ENCODE results near the gene SUGCT. TPM values are rescaled to one million over a fixed set of nuclear protein-coding genes. Genes with fewer than 3 reads are reported as not detected.

Gene SUGCT
- total RNA-seq, 1 experiment from 2014 or later = 5.4 TPM

DNA sequence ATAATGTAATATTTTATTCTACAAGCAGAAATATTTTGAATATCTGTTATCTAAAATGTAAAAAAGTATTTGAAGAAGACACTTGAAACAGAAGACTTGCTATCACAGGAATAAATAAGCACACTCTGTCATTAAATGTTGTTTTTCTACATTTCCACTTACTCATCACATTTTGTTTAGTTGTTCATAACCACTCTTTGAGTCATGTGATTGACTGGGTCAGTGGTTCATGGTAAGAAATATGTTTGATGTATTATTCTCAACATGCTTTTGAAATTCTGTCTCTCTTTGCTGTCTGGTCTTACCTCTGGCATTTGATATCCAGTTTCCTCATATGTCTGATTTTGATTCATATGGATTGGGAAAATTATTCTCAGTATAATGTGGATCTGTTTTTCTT is 171.8 kb downstream of the SUGCT start:
- Histone ChIP-seq H2BK20ac (ENCODE audit: low read depth, low read length, poor library complexity, severe bottlenecking) (no peak overlapping the region), H4K91ac (ENCODE audit: insufficient read length, low read depth, low read length) (no peak overlapping the region), H3K4me1 (ENCODE audit: insufficient read depth, low read length) (no peaks in the 10 kb centered on the region), H2AFZ (ENCODE audit: low read length) (no peak overlapping the region), H3T11ph (ENCODE audit: low read length) (no peak overlapping the region), H2BK15ac (ENCODE audit: low read depth, low read length) (no peak overlapping the region), H3K56ac (ENCODE audit: insufficient read length, low read depth, low read length) (no peak overlapping the region), H4K5ac (ENCODE audit: insufficient read length, low read depth, low read length) (no peak overlapping the region), H3K23me2 (ENCODE audit: insufficient read length, low read depth, low read length, poor library complexity, severe bottlenecking) (no peaks in the 10 kb centered on the region), H2AK5ac (ENCODE audit: insufficient read length, low read length) (no peak overlapping the region), H3K23ac (ENCODE audit: insufficient read length, low read depth, low read length) (no peak overlapping the region), H3K79me2 (ENCODE audit: insufficient read depth, low read length) (no peaks in the 10 kb centered on the region), H3K14ac (ENCODE audit: insufficient read depth, low read length) (no peak overlapping the region), H3K79me1 (ENCODE audit: insufficient read depth, low read depth, low read length, poor library complexity, severe bottlenecking) (no peaks in the 10 kb centered on the region), H2BK5ac (ENCODE audit: insufficient read length, low read length) (no peak overlapping the region), H3K27ac (ENCODE audit: insufficient read length, low read depth, low read length) (no peak overlapping the region), H2BK120ac (ENCODE audit: low read depth, low read length, poor library complexity, severe bottlenecking) (no peak overlapping the region), H4K20me1 (ENCODE audit: control insufficient read depth, insufficient read depth, insufficient read length) (no peaks in the 10 kb centered on the region), H3K18ac (ENCODE audit: insufficient read length, low read depth, low read length) (no peak overlapping the region), H3K9me3 (ENCODE audit: control insufficient read depth, low read depth, low read length) (no peaks in the 10 kb centered on the region), H4K8ac (replicated peaks; ENCODE audit: insufficient read length, low read depth, low read length) (no peak overlapping the region), H2BK12ac (ENCODE audit: insufficient read length, low read depth, low read length) (no peak overlapping the region), H3K9ac (ENCODE audit: extremely low read depth, insufficient read length, low read length) (no peak overlapping the region), H3K4ac (ENCODE audit: low read depth, low read length) (no peak overlapping the region), H3K4me2 (ENCODE audit: insufficient read depth, insufficient read length, low read length) (no peak overlapping the region), H3K27me3 (ENCODE audit: insufficient read depth, low read length) (no peaks in the 10 kb centered on the region)
- Mint-ChIP-seq H3K4me3 (no peak overlapping the region), H3K4me1 (peaks cover 6% of the 10 kb centered on the region in 2 experiments; a peak in 3 of 4 replicates), H3K27ac (no peak overlapping the region), H3K27me3 (ENCODE audit: low read depth) (no peaks in the 10 kb centered on the region), H3K36me3 (ENCODE audit: insufficient read depth in 1 of 3, low read depth in 3 of 3) (no peaks in the 10 kb centered on the region), H3K9me3 (no peaks in the 10 kb centered on the region)
- TF ChIP-seq CTCF (conservative IDR thresholded peaks at IDR 0.05) = no peak
- DNase-seq = no peak
